Mammary epithelial cell (primary cell): ENCODE measurements around the gene WASL.

Experiments
- CTCF ChIP-seq, 2 donors: IDR thresholded peaks in 1 of 2; conservative IDR thresholded peaks in 1 of 2; 2 replicates each; pipeline ENCODE4 v1.5.1; 2011 to 2012; ENCODE audit warnings: inconsistent platforms in 2 of 2, low read length in 2 of 2, mild to moderate bottlenecking in 2 of 2, control low read depth in 1 of 2, low read depth in 1 of 2; ENCODE audit not compliant: insufficient read depth in 1 of 2; ENCODE audit errors: extremely low read depth in 1 of 2
- EZH2 ChIP-seq: IDR thresholded peaks from 2 replicates; pipeline ENCODE4 v1.6.1; 2012; ENCODE audit warnings: low read length, inconsistent platforms, borderline replicate concordance

GRCh38 chr7:123738356-123738755 is 10.4 kb downstream of the WASL start:
- TF ChIP-seq EZH2, result no peak
- no peak for TF ChIP-seq CTCF (conservative IDR thresholded peaks at IDR 0.05 in 1 of 2, IDR thresholded peaks at IDR 0.05 in 1 of 2; ENCODE audit: extremely low read depth in 1 of 2, insufficient read depth in 1 of 2, low read depth in 1 of 2, low read length in 2 of 2)
